Dendritic cell treated with granulocyte-macrophage colony-stimulating factor and Interleukin-4, amounts not matched to agents 40 ng/mL and 50 ng/mL, for 4 days (primary cell): ENCODE measurements around the gene ADCK1.
"Not testable (repeated sequence)": the region's sequence is repeated elsewhere in the genome, so short reads cannot be mapped to it uniquely, and the experiment has no call there.

Source experiments
- H3K27ac Mint-ChIP-seq: one replicate; pipeline ENCODE4 v1.8.0; 2022; ENCODE audit warnings: mild to moderate bottlenecking, mixed read lengths
- H3K27me3 Mint-ChIP-seq: one replicate; pipeline ENCODE4 v1.8.0; 2022; ENCODE audit warnings: mild to moderate bottlenecking, mixed read lengths
- H3K36me3 Mint-ChIP-seq: one replicate; pipeline ENCODE4 v1.8.0; 2022; ENCODE audit warnings: low read depth, mixed read lengths
- H3K4me1 Mint-ChIP-seq: one replicate; pipeline ENCODE4 v1.8.0; 2022; ENCODE audit warnings: low read depth, mixed read lengths
- H3K4me3 Mint-ChIP-seq: one replicate; pipeline ENCODE4 v1.8.0; 2022; ENCODE audit warnings: mild to moderate bottlenecking, moderate library complexity, mixed read lengths
- H3K9me3 Mint-ChIP-seq: one replicate; pipeline ENCODE4 v1.8.0; 2022; ENCODE audit warnings: mixed read lengths
- intact Hi-C: fragments of 100-400 bp; cut with micrococcal nuclease; formaldehyde crosslinking; loops from one replicate; pipeline ENCODE4 v1.15.0; 2022

The ADCK1 gene

DNA sequence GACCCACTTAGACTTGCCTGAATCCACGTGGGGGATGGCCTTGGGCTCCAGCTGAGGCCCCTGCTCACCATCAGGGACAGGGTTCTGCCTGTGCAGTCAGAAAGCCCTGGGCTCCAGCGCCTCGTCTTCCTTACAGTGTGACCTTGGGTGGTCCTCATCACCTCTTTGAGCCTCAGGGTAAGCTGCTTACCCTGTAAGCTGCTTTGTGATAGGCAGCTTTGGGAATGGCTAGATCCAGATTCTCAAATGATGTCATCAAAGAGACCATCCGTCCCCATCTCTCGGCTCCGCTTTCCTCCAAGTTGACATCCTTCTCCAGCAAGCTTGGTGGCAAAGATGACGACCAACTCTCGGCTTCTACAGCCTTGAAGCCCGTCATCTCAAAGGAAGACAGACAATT lies 127.0 kb downstream of the ADCK1 start:
- peaks cover 55% of the 10 kb centered on the region for H3K36me3 Mint-ChIP-seq
- H3K9me3 Mint-ChIP-seq = no peaks in the 10 kb centered on the region
- no peaks in the 10 kb centered on the region for H3K4me1 Mint-ChIP-seq
- intact Hi-C loops = no loop called here
- no peak overlapping the region for H3K4me3 Mint-ChIP-seq
- no peaks in the 10 kb centered on the region for H3K27me3 Mint-ChIP-seq
- H3K27ac Mint-ChIP-seq = no peak overlapping the region

DNA sequence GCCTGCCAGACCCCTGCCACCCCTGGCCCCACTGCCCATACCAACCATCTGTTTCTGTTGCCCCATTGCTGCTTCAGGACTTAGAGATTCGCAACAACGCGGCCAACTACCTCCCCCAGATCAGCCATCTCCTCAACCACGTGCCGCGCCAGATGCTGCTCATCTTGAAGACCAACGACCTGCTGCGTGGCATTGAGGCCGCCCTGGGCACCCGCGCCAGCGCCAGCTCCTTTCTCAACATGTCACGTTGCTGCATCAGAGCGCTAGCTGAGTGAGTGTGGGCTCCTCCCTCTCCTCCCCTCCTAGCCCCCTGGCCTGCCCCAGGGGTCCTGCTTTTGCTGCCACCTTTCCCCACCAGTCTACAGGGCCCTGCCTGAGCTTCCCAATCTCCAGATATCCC lies 131.5 kb downstream of the ADCK1 start:
- Mint-ChIP-seq H3K36me3 (peaks cover 70% of the 10 kb centered on the region), H3K27me3 (no peaks in the 10 kb centered on the region), H3K4me3 (no peak overlapping the region), H3K4me1 (no peaks in the 10 kb centered on the region), H3K9me3 (peaks cover 35% of the 10 kb centered on the region), H3K27ac (no peak overlapping the region)
- intact Hi-C loops = no loop called here

DNA sequence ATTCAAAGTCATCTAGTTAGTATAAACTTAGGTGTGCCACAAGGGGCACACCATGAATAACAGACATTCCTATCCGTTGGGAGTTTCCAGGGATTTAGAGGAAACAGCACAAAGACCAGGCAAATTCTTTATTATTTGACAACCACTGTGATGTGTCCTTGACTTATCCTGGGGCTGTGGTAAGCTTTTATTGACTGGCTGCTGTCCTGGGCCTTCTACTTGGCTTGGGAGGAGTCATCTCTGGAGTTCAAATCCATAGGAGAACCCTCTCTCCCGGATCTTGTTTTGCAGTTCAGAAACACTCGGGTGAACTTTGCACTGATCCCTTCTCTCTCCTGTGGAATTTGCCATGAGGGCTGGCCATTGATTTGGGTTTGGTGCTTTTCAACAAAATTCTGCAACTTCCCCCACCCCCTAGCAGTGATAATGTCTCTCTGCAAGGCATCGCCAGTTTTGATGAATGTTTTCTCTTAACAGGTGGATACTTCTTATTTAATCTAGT lies 136.3 kb downstream of the ADCK1 start:
- H3K4me3 Mint-ChIP-seq = no peak overlapping the region
- intact Hi-C loops = no loop called here
- no peak overlapping the region for H3K27ac Mint-ChIP-seq
- H3K27me3 Mint-ChIP-seq = no peaks in the 10 kb centered on the region
- H3K9me3 Mint-ChIP-seq = peaks cover 38% of the 10 kb centered on the region
- H3K4me1 Mint-ChIP-seq = no peaks in the 10 kb centered on the region
- peaks cover 46% of the 10 kb centered on the region for H3K36me3 Mint-ChIP-seq

DNA sequence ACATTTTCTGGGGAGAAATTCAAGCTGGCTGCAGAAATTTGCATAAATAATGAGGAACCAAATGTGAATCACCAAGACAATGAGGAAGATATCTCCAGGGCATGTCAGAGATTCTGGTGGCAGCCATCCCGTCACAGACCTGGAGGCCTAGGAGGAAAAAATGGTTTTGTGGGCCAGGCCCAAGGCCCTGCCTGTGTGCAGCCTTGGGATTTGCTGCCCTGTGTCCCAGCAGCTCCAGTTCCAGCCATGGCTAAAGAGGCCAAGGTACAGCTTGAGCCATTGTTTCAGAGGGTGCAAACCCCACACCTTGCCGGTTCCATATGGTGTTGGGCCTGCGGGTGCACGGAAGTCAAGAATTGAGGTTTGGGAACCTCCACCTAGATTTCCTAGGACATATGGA lies 147.5 kb downstream of the ADCK1 start:
- H3K9me3 Mint-ChIP-seq = peaks cover 30% of the 10 kb centered on the region
- intact Hi-C loops = no loop called here
- no peaks in the 10 kb centered on the region for H3K36me3 Mint-ChIP-seq
- H3K27ac Mint-ChIP-seq = no peak overlapping the region
- peaks cover 3% of the 10 kb centered on the region for H3K27me3 Mint-ChIP-seq
- no peak overlapping the region for H3K4me3 Mint-ChIP-seq
- H3K4me1 Mint-ChIP-seq = no peaks in the 10 kb centered on the region

- H3K4me3 Mint-ChIP-seq = no peak overlapping the region
- H3K4me1 Mint-ChIP-seq = no peaks in the 10 kb centered on the region
- H3K36me3 Mint-ChIP-seq = no peaks in the 10 kb centered on the region
- peaks cover 3% of the 10 kb centered on the region for H3K27me3 Mint-ChIP-seq
- intact Hi-C loops = no loop called here
- H3K9me3 Mint-ChIP-seq = peaks cover 30% of the 10 kb centered on the region
- H3K27ac Mint-ChIP-seq = no peak overlapping the region
Measured at GRCh38 chr14:77950371-77951063, 150.6 kb downstream of the ADCK1 start.

GRCh38 chr14:77955816-77956484 lies 156.0 kb downstream of the ADCK1 start:
- H3K36me3 Mint-ChIP-seq = no peaks in the 10 kb centered on the region
- H3K4me3 Mint-ChIP-seq = no peak overlapping the region
- H3K9me3 Mint-ChIP-seq = no peaks in the 10 kb centered on the region
- H3K4me1 Mint-ChIP-seq = no peaks in the 10 kb centered on the region
- intact Hi-C loops = no loop called here
- H3K27me3 Mint-ChIP-seq = peaks cover 3% of the 10 kb centered on the region
- no peak overlapping the region for H3K27ac Mint-ChIP-seq

GRCh38 chr14:77959686-77960085 lies 159.8 kb downstream of the ADCK1 start:
- intact Hi-C loops, H3K4me3 Mint-ChIP-seq, H3K27me3 Mint-ChIP-seq, H3K9me3 Mint-ChIP-seq, H3K4me1 Mint-ChIP-seq, H3K27ac Mint-ChIP-seq, H3K36me3 Mint-ChIP-seq: not testable (repeated sequence)

DNA sequence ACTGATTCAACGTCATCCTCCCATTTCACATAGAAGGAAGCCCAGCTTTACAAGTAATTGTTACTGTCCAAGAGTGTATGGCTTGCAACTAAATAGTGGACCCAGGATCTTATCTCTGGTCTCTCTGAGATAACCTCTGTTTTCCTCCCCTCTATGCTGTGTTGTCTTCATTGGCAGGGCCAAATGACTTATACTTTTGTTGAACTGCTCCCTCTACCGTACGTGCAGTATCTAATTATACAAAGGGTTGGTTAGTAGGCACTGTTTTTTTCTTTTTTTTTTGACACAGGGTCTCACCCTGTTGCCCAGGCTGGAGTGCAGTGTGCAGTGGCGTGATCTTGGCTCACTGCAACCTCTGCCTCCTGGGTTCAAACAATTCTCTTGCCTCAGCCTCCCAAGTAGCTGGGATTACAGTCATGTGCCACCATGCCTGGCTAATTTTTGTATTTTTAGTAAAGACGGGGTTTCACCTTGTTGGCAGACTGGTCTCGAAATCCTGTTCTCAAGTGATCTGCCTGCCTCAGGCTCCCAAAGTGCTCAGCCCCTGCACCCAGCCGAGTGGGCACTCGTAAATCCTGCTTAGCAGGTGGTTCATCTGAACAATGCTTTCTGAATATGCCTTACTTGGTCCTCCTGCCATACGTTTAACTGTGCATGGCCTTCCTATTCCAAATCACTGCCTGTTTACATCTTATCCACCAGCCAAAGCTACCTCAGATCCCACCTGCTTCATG lies 162.1 kb downstream of the ADCK1 start:
- no peaks in the 10 kb centered on the region for H3K36me3 Mint-ChIP-seq
- H3K4me3 Mint-ChIP-seq = no peak overlapping the region
- peaks cover 19% of the 10 kb centered on the region for H3K27me3 Mint-ChIP-seq
- H3K27ac Mint-ChIP-seq = no peak overlapping the region
- peaks cover 8% of the 10 kb centered on the region for H3K4me1 Mint-ChIP-seq
- H3K9me3 Mint-ChIP-seq = no peaks in the 10 kb centered on the region
- intact Hi-C loops = no loop called here

DNA sequence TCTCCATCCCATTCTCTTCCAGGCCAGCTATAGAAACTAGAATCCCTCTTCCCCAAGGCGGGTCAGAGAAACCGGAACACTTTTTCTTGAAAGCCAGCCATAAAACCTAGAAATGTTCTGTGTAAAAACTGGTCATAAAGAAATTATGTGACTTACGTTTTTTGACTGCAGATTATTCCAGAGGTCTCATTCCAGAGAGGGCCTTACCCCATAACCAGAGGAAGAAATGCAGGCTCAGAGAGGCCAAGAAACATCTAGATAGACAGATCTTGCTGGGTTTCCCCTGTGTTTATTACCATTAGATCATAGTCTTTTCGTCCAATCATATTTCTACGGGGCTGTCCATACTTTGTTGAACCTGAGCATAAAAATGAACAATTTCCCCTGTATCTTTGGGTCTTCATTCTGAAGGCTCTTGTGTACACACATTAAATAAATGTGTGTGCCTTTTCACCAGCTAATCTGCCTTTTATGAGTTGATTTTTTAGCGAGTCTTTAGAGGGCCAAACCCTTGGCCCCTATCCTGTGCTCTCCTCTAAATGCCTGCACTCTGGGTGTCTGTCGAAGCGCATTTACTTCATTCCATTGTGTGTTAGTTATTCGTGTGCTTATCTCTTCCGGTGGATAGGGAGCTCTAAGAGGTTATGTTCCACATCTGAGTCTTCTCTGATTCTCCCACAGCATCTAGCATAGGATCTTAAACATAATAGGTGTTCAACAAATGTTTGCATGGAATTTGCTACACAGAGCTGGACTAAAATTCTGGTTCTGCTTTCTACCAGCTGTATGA lies 163.0 kb downstream of the ADCK1 start:
- no peaks in the 10 kb centered on the region for H3K9me3 Mint-ChIP-seq
- no peak overlapping the region for H3K27ac Mint-ChIP-seq
- peaks cover 8% of the 10 kb centered on the region for H3K4me1 Mint-ChIP-seq
- peaks cover 19% of the 10 kb centered on the region for H3K27me3 Mint-ChIP-seq
- intact Hi-C loops = no loop called here
- no peak overlapping the region for H3K4me3 Mint-ChIP-seq
- H3K36me3 Mint-ChIP-seq = no peaks in the 10 kb centered on the region

DNA sequence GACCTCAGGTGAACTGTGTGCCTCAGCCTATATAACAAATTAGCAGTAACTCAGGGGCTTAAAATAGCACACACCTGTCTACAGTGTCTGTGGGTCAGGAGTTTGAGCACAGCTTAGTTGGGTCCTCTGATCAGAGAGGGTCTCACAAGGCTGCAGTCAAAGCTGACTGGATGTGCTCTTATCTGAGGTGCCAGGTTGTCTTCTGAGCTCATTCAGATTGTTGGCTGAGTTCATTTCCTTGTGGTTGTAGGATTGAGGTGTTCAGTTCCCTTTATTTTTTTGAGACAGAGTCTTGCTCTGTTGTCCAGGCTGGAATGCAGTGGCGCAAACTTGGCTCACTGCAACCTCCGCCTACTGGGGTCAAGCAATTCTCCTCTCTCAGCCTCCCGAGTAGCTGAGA lies 164.7 kb downstream of the ADCK1 start:
- H3K27me3 Mint-ChIP-seq = peaks cover 19% of the 10 kb centered on the region
- intact Hi-C loops = no loop called here
- peaks cover 8% of the 10 kb centered on the region for H3K4me1 Mint-ChIP-seq
- no peaks in the 10 kb centered on the region for H3K36me3 Mint-ChIP-seq
- H3K9me3 Mint-ChIP-seq = no peaks in the 10 kb centered on the region
- H3K4me3 Mint-ChIP-seq = no peak overlapping the region
- H3K27ac Mint-ChIP-seq = no peak overlapping the region

DNA sequence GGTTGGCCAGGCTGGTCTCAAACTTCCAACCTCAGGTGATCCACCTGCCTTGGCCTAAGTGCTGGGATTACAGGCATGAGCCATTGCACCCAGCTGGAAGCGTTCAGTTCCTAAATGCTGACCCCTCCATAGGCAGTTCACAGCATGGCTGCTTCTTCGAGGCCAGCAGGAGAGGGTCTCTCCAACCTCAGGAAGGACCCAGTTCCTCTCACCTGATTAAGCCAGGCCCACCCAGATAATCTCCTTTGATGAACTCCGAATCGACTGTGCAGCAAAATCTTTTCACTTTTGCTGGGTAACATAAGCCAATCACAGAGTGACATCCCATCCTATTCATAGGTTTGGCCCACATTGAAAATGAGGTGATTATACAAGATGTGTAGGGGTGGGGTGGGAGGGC lies 165.1 kb downstream of the ADCK1 start:
- intact Hi-C loops = no loop called here
- no peak overlapping the region for H3K27ac Mint-ChIP-seq
- H3K36me3 Mint-ChIP-seq = no peaks in the 10 kb centered on the region
- peaks cover 8% of the 10 kb centered on the region for H3K4me1 Mint-ChIP-seq
- H3K27me3 Mint-ChIP-seq = peaks cover 19% of the 10 kb centered on the region
- no peak overlapping the region for H3K4me3 Mint-ChIP-seq
- H3K9me3 Mint-ChIP-seq = no peaks in the 10 kb centered on the region

GRCh38 chr14:77965919-77966435 lies 166.1 kb downstream of the ADCK1 start:
- no peaks in the 10 kb centered on the region for H3K36me3 Mint-ChIP-seq
- intact Hi-C loops = no loop called here
- peak overlapping the region; percentile 49 for H3K4me3 Mint-ChIP-seq

DNA sequence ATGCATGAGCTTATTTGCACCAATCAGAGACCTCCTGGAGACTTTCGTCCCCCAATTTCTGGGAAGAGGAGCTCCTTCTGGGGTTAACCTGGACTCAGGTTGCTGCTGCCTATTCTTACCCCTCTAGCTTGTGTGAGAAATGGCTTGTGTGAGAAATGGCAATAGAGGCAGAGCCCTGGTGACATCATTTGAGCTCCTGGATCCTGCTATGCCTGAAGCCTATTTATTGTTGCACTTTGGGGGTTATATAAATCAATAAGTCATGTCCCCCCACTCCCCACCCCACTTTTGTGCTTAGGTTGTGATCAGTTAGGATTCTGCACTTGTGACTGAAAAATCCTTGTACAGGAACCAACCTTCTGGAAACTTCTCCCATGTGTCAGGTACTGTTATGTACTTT lies 167.2 kb downstream of the ADCK1 start:
- peaks cover 8% of the 10 kb centered on the region for H3K4me1 Mint-ChIP-seq

More at GRCh38 chr14:77965919-77966435, 166.1 kb downstream of the ADCK1 start:
- H3K27me3 Mint-ChIP-seq = peaks cover 19% of the 10 kb centered on the region
- H3K27ac Mint-ChIP-seq = no peak overlapping the region
- peaks cover 8% of the 10 kb centered on the region for H3K4me1 Mint-ChIP-seq
- no peaks in the 10 kb centered on the region for H3K9me3 Mint-ChIP-seq

More for the DNA sequence above, 167.2 kb downstream of the ADCK1 start:
- Mint-ChIP-seq H3K27me3 (peaks cover 19% of the 10 kb centered on the region), H3K9me3 (no peaks in the 10 kb centered on the region), H3K27ac (no peak overlapping the region), H3K4me3 (no peak overlapping the region), H3K36me3 (no peaks in the 10 kb centered on the region)
- intact Hi-C loops = no loop called here
